GM19395 (cell line): Measurements from ENCODE around the gene SLC12A4.
"Not testable (repeated sequence)": the region's sequence is repeated elsewhere in the genome, so short reads cannot be mapped to it uniquely, and the experiment has no call there.

Experiments
- ATAC-seq: cut with Tn5 transposase; IDR thresholded peaks from one replicate; pipeline ENCODE4 v1.9.1; 2021; ENCODE audit warnings: mild to moderate bottlenecking, moderate library complexity; ENCODE audit not compliant: unreplicated experiment

The SLC12A4 gene

DNA sequence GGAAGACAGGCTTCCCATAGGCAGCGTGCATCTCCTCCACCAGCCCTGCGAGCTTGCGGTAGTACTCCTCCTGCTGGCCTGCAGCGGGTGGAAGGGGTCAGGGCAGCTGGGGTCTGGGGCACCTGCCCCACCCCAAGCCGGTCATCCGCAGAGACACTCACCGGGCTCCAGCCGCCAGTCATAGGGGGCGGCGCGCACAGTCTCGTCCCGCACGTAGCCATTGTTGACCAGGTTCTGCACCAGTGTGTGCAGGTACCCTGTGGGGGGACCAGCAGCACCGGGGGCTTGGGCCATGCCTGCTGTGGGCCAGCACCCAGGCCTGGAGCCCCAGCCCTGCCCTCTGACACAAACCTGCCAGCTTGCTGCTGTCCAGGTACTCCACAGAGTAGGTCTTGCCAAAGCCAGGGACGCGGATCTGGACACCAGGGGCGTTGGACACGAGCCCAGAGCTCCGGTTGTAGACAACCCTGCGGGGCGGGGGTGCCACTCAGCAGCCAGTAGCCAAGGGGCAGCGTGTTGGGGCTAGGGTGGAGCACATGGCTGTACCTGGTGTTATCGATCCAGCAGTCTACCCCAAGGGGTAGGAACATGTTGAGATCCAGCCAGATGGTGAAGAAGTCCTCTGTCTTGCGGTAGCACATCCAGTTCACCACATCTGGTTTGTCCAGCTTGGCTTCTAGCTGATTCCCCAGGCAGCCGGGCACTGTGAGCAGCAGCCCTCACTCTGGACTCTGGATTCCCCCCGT, 25.8 kb downstream of the SLC12A4 start:
- no peak for ATAC-seq

DNA sequence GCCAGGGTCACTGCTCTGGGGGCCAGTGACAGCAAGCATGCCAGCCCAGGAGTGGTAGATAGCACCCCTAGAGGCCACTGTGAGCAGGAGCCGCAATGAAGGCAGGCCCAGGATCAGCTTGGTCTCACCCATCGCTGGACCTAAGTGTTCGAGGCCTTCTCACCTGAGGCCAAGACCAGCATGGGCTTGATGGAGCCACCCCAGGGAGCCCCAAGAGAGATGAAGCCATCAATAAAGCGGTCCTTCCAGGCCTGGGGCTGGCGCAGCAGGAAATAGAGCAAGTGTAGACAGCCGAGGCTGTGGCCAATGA, 26.3 kb downstream of the SLC12A4 start:
- ATAC-seq, result no peak

DNA sequence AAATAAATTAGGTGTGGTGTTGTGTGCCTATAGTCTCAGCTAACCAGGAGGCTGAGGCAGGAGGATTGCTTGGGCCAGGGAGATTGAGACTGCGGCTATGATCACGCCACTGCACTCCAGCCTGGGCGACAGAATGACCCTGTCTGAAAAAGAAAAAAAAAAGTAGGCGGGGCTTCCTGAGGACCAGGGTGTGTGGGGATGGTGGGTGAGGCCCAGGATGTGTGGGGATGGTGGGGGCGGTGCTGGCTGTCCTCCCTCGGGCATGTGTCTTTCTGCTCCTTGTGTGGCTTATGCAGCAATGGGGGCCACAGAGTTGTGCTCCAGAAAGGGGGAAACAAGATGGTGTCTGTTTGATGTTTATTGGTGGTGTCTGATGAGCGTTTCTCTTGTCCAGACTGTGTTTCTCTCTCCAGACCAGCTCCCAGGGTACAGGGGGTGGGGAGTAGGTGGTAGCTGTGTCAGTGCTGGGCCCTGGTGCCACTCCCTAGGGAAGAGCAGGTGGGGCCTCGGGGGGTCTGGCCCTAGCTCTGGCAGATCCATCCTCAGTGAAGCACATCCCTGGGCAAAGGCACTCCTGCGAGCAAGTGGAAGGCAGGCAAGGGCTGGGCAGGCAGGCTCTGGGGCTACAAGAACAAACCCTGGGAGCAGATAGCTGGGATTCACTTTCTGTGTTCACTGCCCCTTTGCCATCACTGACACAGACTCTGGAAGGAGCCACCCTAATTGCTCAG, 26.8 kb downstream of the SLC12A4 start:
- no peak for ATAC-seq

DNA sequence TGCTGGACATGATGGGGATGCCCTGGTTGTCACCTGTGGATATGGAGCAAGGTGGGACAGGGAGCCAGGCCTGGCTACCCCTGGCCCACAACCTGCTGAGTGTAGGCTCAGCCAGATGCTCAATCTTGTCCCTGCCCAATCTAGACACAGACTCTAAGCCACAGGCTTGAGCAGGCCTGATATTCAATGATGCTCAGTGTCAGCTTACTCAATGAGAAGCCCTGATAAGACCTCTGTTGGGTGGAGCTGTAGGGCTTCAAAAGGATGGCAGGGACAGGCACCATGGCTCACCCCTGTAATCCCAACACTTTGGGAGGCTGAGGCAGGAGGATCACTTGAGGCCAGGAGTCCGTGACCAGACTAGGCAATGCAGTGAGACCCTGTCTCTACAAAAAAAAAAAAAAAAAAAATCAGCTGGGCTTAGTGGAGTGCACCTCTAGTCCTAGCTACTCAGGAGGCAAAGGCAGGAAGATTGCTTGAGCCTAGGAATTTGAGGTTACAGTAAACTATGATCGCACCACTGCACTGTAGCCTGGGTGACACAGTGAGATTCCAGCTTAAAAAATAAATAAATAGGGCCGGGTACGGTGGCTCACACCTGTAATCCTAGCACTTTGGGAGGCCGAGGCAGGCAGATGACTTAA, 27.9 kb downstream of the SLC12A4 start:
- no peak for ATAC-seq

DNA sequence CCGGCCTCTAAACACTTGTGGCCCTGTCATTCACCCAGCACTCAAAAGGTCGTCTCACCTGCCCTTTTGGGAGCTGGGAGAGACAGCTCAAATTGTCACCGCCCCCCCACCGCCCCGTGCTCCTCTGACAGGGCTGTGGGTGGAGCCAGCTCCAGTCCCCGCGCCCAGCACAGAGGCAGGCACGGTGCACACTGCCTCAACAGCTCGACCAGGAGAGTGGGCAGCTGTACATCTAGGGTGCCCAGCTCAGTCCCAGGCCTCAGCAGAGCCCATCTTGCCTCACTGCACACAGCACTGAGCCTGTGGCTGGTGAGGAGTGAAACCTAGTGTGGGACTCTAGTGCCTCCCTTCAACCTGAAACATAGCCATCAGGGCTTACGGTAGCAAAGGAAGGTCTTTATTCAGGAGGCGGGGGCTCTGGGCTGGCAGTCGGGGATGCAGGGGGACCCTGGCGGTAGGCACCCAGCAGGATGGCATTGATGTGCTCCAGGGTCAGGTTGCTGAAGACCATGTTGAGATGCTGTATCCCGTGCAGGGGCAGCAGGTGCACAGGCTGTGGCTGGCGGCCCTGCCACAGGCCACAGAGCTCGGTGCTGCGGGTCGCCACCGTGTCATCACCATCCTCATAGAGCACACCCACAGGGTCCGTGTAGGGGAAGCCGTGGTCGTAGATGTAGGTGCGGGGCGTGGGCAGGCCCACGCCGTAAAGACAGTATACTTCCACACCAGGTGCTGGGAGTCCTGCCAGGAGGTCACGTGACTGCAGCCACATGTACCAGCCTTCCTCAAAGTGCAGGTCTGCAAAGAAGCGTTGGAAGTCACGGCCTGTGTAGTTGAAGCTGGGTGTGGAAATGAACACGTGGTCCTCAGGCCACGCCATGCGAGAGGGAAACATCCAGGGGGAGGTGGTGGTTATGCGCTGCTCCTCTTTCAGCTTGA, 28.7 kb downstream of the SLC12A4 start:
- no peak for ATAC-seq

DNA sequence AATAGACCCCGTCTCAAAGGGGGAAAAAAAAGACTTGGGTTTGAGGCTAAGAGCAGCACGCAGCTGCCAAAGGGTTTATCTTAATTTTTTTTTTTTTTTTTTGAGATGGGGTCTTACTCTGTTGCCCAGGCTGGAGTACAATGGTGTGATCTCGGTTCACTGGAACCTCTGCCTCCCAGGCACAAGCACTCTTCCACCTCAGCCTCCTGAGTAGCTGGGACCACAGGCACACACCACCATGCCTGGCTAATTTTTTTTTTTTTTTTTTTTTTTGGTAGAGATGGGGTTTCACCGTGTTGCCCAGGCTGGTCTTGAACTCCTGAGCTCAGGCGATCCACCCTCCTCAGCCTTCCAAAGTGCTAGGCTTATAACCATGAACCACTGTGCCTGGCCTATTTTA, 30.7 kb downstream of the SLC12A4 start:
- ATAC-seq, result not testable (repeated sequence)

DNA sequence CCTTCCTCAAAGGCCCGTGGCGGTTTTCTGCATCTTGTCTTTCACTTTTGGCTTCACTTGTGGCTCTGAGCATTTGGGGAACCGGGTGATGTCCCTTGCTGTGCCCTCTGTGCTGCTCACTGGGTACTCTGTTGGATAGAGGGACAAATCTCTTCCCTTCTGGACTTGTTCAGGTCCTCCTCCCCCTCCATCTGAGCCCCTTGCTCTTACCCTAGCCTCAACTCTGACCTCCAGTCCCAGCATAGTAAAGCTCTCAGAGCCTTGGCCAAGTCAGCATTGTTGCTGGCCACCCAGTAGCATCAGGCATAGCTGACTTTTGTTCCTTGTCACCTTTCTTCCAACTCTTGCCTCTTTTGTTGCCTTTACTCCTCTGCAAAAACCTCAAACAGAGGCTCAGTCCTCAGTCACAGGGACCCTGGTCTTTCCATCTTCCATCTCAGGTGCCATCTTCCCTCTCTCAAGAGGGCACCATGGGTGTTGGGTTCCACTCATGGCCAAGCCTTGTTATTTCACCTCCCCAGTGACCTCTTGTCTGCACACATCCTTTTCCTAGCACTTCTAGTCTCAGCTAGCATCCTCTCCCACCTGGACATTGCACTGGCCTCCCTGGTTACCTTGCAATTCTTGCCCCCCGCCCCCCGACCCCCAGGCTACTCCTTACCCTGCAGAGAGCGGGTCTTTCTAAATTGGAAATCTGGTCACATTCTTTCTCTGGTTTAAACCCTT, 31.4 kb downstream of the SLC12A4 start:
- peak; percentile 59 for ATAC-seq

DNA sequence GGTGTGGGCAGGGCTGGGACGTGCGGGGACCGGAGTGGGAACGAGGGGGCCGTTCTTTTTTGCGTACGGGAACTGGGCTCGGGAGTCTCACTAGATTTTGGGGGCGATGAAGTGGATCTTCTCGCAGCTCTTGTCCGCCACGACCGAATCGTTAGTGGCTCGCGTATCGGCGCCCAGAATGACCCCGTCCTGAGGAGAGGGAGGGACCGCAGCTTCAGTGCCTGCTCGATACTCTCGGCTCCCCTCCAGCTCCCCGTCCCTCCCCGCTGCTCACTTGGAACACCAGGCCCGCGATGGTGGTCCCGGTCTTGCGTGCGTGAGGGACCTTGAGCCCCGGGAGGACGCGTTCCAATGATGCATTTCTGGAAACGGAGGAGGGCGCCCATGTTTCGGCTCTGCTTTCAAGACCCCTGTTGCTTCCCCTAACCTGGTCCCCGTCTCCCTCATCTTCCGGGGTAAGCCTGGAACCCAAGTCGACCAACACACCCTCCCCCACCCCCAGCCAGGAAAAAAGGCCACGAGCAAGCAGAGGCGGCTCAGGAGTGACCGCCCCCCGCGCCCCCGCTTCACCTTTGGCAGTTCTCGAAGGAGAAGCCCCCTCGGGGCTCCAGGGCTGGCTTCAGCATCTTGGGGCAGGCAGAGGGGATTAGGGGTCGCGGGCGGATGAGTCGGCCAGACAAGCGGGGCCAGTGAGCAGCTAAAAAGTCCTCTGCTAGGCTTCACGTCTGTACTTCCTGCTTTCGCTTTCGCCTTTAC, 32.1 kb downstream of the SLC12A4 start, which contains the start of gene PSMB10:
Gene PSMB10, minus strand, starts transcription at position 727 of the 756 bp plus-strand sequence. Its CDS starts 101 bp downstream, at position 626.
- ATAC-seq, result peak; percentile 7

DNA sequence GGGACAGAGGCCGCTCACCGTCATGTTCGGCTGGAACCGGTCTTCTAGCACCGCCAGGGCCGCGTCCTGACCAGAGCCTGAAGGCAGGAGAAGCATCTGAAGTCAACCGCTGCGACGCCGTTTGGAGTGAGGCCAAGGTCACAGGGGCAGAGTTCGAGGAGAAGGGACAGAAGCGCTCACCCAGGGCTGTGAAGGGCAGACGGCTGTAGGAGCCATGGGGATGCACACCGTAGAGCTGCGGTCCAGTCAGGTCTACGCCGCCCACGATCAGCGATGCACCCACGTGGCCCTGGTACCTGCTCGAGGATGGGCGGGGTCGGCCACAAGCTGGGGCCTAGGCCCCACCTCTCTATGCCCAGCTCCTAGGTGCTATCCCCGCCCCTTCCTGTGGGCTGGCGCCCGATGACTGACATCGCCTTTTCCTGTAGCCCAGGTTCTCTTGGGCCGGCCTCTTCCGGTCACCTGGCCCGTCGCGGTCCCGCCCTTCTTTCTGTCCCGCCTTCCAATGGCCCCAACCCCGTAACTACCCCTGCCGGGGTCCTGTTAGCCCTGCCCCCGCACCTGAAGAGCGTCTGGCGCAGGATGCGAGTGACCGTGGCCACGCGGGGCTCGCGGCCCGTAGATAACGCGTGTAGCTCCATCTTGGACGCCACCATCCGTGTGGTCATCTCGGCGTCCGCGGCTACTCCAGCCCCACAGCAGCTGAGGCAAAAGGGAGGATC, 32.9 kb downstream of the SLC12A4 start:
- peak; percentile 88 for ATAC-seq

DNA sequence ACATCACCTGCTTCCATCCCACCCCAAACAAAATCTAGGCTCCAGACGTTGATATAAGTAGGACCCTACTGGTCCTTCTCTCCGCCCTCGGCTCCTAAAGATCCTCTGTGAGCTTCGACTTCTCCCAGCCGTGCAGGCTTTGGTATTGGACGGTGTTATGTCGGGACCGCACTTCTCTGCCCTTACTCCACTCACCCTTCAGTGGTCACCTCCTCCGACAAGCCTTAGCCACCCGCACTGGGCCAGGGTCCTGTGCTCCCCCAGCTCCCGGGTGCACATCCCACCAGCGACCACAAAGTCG, 33.4 kb downstream of the SLC12A4 start:
- ATAC-seq, result no peak

DNA sequence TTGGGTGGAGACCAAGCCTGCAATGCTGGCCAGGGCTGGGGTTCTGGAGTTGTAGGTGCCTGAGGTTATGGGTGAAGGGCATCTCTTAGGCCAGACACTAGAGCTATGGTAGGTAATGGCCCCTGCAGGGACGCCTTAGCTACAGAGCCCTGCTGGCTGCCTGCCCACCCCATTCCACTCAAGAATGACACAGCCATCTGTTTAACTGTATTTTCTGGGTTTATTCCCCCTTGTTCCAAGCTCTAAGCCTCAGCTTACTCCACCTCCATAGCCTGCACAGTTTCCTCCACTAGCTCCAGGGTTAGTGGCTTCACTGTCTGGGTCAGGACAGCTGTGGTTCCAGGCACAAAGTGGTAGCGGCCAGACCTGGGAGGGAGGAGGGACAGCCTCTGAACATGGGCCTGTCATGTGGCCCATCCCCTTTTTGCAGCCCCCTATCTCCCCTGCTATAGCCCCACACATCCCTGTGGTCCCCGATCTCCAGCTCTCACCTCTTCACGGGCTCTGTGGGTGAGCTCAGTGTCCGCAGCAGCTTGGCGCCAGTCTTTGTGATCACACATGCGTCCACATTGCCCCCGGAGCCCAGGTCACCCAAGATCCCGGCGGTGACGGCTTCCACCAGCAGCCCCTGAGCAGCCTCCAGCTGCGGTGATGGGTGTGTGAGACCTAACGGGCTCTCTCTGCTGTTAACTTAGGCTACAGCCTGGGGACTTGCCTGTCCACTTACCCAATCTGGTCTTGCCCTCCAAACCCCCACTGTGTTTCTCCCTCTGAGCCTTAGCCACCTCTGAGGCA, 33.9 kb downstream of the SLC12A4 start:
- no peak for ATAC-seq

DNA sequence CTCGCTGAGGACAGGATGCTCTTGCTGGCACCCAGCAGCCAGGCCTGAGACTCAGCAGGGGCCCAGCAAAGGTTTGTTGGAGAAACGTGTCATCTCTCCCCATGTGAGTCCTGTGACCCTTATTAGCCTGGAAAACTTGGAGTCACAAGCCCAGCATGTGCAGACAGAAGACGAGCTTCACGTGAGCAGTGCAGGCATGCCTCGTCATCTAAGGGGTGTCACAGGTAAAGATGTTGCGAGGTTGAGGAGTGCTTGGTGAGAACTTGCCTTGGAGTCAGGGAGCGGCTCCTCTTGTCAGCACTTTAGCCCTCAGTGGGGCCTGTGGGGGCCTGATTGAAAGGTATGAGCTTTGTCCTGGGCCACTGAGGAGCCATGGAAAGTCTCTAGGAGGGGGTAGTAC, 34.6 kb downstream of the SLC12A4 start:
- no peak for ATAC-seq

DNA sequence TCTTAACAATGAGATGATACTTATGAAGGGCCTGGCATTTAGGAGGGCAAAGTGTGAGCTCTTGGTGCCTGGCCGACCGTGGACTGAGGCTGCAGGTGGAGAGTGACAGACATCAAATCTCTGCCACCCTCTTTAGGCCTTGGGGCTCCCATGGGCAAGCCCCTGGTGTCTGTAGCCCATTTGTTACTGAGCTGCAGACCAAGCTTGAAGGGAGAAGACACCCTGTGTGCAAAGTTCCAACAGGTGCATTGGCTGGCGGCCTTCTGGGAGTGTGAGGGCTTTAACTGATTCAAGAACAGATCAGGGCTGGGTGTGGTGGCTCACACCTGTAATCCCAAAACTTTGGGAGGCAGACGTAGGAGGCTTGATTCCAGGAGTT, 36.0 kb downstream of the SLC12A4 start:
- ATAC-seq, result no peak

DNA sequence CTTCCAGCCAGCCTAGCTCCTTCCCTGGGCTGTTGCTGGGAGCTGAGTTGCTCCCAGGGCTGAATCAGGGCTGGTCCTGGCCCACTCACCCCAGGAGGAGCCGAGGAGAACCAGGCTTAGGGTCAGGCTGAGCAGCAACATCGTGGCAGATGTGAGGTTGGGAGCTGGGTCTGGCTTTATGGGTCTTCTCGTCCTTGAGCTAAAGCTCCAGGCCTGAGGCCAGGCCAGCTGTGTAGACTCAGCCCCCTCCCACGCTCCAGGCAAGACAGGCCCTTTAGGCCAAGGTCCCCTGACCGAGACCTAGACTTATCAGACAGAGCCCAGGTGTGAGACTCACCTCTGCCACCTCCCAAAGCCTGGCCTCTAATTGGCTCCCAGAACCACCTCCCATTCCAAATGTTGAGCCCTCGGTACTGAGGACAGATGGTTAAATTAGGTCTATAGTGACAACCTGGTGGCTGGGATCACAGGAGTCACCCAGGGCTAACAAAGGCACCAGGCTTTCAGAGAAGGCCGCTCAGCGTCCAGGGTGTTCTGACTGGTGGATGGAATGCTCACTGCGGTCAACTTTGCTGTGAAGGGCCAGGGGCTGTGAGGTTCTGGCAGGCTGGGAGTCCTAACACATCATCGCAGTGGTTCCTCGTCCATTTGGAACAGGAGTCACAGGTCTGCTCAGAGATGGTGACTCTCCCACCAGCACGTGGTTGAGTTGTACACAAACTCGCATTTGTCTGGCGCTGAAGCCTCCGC, 36.5 kb downstream of the SLC12A4 start, which contains the start of gene CTRL:
Gene CTRL, minus strand, starts transcription at position 151 of the 750 bp plus-strand sequence. Its CDS starts 10 bp downstream, at position 141.
- ATAC-seq, result no peak

DNA sequence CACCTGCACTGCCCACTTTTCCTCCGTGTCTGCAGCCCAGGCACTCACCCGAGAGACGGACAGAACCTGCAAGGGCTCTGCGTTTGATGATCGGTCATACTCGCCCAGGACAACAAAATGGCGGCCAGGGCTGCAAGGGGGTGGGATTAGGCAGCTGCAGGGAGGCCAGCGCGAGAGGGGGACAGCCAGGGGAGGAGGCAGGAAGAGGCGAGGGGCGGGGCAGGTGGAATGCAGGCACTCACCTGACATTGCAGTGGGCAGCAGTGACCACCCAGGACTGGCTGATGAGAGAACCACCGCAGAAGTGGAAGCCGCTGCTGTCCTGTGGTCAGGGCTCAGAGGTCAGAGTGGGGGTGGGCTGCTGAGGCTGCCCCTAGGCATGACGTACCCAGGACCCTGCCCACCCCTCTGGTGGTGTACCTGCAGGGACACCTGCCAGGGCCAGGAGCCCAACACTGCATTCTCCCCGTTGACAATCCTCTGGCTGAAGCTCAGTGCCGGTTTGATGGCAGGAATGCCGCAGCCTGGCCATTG, 37.7 kb downstream of the SLC12A4 start:
- ATAC-seq, result no peak

DNA sequence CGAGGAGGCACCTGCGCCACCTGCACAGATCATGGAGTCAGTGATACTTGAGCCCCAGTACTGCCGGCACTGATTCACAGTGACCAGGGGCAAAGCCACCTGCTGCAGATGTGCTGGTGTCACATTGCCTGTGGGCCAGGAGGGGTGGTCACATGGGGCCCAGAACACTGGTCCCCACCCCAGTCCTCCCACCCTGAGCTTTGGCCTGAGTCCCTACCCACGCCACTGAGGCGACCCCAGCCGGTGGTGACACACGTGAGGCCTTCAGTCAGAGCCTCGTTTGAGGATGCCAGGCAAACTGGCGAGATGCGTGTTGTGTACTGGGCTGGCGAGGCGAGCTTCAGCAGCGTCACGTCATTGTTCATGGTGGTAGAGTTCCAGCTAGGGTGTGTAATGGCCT, 38.2 kb downstream of the SLC12A4 start:
- no peak for ATAC-seq
